ENCODE results near the gene SALL2.

GRCh38 chr14:21557084-21557901 lies 31.1 kb upstream of the SALL2 start:
- TF ChIP-seq MAX (CRISPR knock-in tag; IDR thresholded peaks at IDR 0.05) (no peak), CTCF (IDR thresholded peaks at IDR 0.05) (peak; percentile 74), ZNF317 (CRISPR knock-in tag; IDR thresholded peaks at IDR 0.05; ENCODE audit: borderline replicate concordance, low read depth) (no peak), ETV6 (CRISPR knock-in tag; IDR thresholded peaks at IDR 0.05) (no peak), NFYB (CRISPR knock-in tag; conservative IDR thresholded peaks at IDR 0.05; ENCODE audit: low read depth) (no peak)
